Activated T-helper 9 cell treated with anti-CD3 and anti-CD28 coated beads, Interleukin-2, amount 50 U/mL, for 16 hours (primary cell): ENCODE results near the gene PPARD.

ENCODE experiments used
- DNase-seq: peaks from one replicate; pipeline ENCODE4 v3.0.0-alpha.2; 2020; ENCODE audit warnings: low read depth

Gene PPARD

DNA sequence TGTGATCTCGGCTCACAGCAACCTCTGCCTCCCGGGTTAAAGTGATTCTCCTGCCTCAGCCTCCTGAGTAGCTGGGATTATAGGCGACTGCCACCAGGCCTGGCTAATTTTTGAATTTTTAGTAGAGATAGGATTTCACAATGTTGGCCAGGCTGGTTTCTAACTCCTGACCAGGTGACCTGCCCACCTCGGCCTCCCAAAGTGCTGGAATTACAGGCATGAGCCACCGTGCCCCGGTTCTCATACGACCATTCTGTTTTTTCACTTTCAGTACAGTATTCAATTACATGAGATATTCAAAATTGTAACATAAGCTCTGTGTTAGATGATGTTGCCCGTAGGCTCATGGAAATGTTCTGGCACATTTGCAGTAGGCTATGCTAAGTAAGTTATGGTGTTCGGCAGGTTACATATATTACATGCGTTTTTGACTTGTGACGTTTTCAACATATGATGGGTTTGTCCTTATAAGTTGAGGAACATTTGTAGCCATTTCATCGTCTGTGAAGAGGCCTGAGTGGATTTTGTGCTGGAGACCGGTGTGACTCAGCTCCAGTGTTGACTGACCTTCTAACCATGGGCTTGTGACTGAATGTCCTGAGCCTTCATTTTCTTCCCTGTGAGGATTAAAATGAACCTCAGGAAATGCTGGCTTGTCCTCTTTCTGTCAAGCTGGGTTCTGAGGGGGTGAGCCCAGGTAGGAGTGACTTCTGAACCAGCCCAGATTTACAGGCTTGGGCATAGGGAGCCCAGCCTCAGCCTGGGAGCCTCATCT is 12.2 kb downstream of the PPARD start:
- no peak for DNase-seq

GRCh38 chr6:35356391-35356790 is 14.0 kb downstream of the PPARD start:
- DNase-seq: no peak

DNA sequence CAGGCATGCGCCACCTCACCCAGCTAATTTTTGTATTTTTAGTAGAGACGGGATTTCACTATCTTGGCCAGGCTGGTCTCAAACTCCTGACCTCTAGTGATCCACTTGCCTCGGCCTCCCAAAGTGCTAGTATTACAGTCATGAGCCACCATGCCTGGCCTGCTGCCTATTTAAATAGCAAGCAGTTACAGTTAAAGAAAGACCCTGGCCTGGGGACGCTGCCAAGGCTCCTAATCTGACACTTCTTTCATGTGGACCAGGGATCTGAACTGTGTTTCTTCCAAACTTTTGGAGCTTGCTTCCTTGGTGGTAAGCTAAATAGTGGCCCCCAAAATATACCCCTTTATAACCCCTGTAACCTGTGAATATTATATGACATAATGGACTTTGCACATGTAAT is 15.3 kb downstream of the PPARD start:
- DNase-seq: no peak

- no peak for DNase-seq
Observed at GRCh38 chr6:35358086-35358485, 15.7 kb downstream of the PPARD start.

DNA sequence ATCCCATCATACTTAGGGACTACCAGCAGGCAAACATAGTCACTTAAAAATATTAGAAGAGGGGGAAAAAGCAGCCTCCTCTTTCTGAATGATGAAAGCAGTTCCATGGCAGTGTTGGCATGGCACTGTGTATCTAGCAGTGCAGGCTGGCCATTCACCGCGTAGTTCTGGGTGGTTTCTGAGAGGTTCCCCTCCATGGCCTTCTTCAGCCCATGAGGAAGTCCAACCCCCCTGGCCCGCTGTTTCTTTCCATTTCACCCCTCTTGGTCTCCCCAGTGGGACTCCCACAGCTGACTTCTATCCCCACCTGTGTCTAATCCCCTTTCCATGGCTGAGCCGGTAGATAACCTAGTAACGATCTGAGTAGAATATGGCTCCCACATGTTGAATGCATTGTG is 17.0 kb downstream of the PPARD start:
- no peak for DNase-seq

GRCh38 chr6:35359744-35360348 is 17.5 kb downstream of the PPARD start:
- no peak for DNase-seq

DNA sequence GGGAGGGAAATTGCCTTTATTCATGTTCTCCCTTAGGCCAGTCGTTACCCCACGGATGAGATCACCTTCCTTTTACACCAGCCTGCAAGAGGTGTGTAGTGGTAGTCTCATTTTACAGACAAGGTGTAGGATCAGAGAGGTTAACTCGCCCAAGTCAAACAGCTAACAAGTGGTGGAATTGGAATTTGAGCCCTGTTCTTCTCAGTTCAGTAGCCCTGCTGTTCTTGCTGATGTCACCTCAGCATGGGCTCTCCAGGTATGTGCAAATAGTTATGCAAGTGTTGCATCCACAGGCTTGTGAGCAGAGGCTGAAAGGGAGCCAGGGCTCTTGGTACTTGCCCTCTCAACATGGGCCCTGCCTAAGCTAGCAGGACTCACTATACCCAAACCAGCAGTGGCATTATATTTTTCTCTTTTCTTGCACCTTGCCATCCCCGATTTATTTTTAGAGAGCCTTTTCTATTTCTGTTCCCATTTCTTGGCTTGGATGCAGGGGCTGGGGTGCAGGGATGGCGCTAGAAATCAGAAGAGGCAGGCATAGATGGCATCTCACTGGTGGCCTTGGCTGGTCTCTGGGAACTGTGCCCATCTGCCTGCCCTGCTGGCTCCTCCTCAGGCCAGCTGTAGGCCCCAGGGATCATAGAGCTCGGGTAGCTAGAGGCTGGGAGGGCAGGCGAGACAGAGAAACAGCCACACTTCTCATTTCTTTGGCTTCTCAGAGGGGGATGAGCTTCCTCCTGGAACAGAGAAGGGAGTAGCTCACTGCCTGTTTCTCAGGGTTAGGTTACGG is 18.2 kb downstream of the PPARD start:
- DNase-seq: no peak

DNA sequence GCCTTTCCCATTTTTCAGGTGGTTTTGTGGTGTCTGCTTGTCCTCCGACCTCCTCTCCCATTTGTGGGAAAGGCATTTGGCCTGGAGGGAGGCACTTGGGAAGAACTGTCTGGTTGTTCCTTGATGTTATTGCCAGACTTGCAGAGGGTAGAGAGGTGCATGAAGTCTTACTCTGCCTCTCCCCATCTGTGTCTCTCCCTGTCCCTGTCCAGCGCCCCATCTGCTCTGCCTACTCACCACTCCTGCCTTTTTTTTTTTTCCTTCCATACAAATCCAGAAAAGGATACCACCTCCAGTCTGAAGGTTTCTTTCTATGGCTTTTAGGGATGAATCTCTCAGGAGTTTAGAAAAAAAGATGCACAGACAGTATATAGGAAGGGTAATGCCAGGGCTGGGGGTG is 19.8 kb downstream of the PPARD start:
- no peak for DNase-seq

DNA sequence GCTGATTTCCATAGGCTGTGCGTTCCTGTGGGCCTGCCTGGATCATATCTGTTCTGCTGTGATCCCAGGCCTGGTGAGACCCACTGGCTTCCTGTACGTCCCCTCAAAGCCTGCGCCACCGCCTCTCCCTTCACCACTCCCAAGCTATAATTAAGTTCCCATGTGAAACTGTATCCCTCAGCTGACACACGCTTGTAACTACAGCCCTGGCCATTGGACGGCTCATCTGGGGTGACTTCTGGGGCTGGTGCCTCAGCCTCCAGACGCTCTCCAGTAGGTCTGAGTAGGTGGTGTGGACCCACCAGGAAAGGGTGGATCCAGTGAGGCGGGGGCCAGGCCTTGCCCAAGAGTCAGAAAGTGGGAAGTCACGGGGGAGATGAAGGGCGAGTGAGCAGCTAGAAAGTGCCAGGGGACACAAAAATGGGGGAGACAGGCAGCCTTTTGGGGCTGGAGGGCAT is 21.0 kb downstream of the PPARD start:
- DNase-seq: no peak

DNA sequence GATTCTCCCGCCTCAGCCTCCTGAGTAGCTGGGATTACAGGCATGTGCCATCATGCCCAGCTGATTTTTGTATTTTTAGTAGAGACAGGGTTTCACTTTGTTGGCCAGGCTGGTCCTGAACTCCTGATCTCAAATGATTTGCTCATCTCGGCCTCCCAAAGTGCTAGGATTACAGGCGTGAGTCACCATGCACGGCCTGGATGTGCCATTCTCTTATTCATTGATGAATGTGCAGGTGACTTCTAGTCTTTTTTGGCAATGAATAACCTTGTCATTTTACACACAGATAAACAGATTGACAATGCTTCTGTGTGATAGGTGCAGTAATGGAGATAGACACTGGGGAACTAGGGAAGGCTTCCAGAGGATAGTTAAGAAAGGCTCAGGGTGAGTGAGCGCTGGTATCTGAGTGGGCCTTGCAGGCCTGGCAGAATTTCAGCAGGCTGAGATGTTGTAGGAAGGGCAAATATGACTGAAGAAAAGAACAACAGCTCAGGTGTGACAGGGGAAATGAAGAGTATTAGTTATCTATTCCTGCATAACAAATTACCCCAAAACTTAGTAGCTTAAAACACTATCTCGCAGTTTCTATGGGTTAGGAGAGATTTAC is 23.3 kb downstream of the PPARD start:
- no peak for DNase-seq

- no peak for DNase-seq
Observed at GRCh38 chr6:35366204-35366596, 23.8 kb downstream of the PPARD start.

DNA sequence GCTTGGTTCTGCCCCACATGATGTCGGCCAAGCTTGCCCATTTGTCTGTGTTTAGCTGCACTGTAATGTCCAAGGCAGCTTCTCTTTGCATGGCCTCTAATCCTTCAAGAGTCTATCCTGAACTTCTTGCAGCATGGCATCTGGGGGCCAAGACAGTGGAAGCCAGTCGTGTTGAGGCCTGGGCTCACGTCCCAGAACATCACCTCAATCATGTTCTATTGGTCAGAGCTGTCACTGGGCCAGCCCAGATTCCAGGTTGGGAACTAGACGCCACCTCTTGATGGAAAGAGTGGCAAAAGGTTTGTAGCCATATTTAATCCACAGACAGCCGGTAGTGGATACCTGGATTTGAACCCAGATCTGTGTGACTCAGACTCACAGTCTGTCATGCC is 25.3 kb downstream of the PPARD start:
- no peak for DNase-seq

GRCh38 chr6:35368038-35368887 is 25.9 kb downstream of the PPARD start:
- DNase-seq: no peak

GRCh38 chr6:35370124-35370741 is 27.9 kb downstream of the PPARD start:
- no peak for DNase-seq

DNA sequence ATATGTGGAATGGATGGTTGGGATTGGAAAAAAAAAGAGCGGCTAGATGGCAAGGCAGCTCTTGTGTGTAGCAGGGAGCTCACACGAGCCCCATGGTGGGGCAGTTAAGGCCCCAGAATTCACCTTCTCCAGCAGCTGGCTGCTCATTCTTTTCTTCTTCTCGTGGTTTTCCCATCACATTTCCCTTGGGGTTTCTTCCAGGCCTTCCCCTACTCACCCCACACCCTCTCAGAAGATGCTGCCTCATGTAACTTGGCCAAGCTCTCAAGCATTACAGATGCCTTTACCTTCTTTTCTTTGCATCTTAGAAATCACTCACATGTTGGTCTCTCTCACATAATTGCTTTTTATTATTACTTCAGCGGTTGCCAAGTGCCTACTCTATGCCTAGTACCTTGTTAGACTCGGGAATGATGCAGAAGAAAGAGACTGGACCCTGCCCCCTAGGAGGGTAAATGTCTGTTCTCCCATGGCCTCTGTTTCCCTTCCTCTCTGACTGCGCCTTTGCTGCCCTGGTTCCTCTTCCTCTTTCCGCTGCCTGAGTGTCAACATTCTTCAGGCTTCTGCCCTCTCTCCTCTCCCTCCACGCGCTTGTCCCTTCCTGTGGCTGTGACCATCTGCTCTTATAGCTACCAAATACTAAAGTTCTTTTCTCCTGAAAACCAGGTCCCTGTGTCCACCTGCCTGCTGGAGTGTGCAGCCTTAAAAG is 28.6 kb downstream of the PPARD start:
- no peak for DNase-seq

- DNase-seq: no peak
Observed at GRCh38 chr6:35371494-35372262, 29.3 kb downstream of the PPARD start.

DNA sequence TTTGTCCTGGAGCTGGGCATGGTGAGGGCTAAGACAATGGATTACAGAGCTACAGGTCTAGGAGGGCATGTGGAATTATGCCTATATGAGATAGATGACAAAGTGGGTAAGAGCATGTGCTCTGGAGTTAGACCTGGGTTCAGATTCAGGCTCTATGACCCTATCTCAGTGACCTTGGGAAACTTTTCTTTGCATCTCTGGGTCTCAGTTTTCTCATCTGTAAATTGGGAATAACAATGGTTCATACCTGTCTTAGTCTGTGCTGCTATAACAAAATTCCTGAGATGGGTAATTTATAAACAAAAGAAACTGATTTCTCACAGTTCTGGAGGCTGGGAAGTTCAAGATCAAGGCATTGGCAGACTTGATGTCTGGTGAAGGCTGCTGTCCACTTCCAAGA is 30.3 kb downstream of the PPARD start:
- no peak for DNase-seq

- no peak for DNase-seq
Observed at GRCh38 chr6:35376281-35376680, 33.9 kb downstream of the PPARD start.

DNA sequence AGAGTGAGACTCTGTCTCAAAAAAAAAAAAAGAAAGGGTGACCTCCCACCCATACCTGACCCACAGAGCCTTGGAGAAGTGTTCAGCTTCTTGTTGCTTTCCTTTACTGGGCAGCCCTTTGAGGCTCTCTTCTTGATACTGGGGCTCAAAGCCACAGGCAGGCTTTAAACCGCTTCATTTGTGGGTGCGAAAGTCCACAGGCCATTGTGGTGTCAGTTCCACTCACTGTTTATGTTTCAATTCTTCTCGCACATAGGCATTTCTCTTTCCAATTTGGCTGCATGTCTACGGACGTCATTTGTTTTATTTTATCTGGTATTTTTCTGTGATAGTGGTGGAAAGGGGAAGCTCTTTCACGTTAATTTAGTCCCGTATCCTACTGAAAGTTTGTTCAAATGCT is 34.6 kb downstream of the PPARD start:
- no peak for DNase-seq

GRCh38 chr6:35378261-35378660 is 35.9 kb downstream of the PPARD start:
- no peak for DNase-seq
